ENCODE results near the gene CNTNAP5. TPM values are rescaled to one million over a fixed set of nuclear protein-coding genes. Genes with fewer than 3 reads are reported as not detected.

Gene CNTNAP5
- total and polyA plus RNA-seq, 2 of the 4 experiments (the other 2 are of a cell fraction), result not detected

DNA sequence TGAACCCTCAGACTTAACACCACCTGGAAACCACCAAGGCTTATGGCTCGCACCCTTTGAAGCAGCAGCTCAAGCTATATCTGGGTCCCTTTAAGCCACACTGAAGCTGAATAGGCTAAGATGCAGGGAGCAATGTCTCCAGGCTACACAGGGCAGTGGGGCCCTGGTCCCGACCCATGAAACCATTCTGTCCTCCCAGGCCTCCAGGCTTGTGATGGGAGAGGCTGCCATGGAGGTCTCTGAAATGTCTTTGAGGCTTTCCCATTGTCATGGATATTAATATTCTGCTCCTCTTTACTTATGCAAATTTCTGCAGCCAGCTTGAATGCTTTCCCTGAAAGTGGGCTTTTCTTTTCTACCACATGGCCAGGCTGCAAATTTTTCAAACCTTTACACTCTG lies 608.7 kb downstream of the CNTNAP5 start:
- Histone ChIP-seq H3K9me1 (ENCODE audit: insufficient read depth, low read length) (no peaks in the 10 kb centered on the region), H3K27ac (ENCODE audit: insufficient read depth, low read length) (no peak overlapping the region), H4K91ac (ENCODE audit: insufficient read depth, low read depth, low read length) (no peak overlapping the region), H3K23ac (ENCODE audit: low read depth, low read length) (no peak overlapping the region), H3K9ac (ENCODE audit: low read depth, low read length) (no peak overlapping the region), H3K4ac (ENCODE audit: low read depth, low read length) (no peak overlapping the region), H4K20me1 (ENCODE audit: insufficient read depth, low read length) (no peaks in the 10 kb centered on the region), H3K27me3 (ENCODE audit: control insufficient read depth, insufficient read depth, low read length) (no peaks in the 10 kb centered on the region), H3K14ac (replicated peaks; ENCODE audit: low read depth, low read length) (no peak overlapping the region), H4K8ac (ENCODE audit: low read depth in 2 of 2, low read length in 2 of 2) (no peak overlapping the region), H2BK5ac (ENCODE audit: low read depth, low read length, poor library complexity, severe bottlenecking) (no peak overlapping the region), H3K4me3 (ENCODE audit: insufficient read depth, low read depth, low read length) (no peak overlapping the region), H3K79me1 (ENCODE audit: low read depth in 1 of 2, low read length in 2 of 2) (no peaks in the 10 kb centered on the region), H2BK20ac (ENCODE audit: low read depth, low read length) (no peak overlapping the region), H2BK120ac (ENCODE audit: low read depth, low read length) (no peak overlapping the region), H3K9me3 (ENCODE audit: control insufficient read depth, insufficient read depth, low read length) (no peaks in the 10 kb centered on the region), H2AK5ac (ENCODE audit: low read depth, low read length) (no peak overlapping the region), H3K56ac (ENCODE audit: extremely low read depth, insufficient read depth, low read length) (no peak overlapping the region), H2AFZ (replicated peaks; ENCODE audit: low read length, poor library complexity) (no peak overlapping the region), H4K5ac (ENCODE audit: low read depth, low read length) (no peak overlapping the region), H2BK15ac (ENCODE audit: low read depth, low read length) (no peak overlapping the region), H2AK9ac (replicated peaks; ENCODE audit: low read depth, low read length, poor library complexity) (no peak overlapping the region), H3K4me1 (ENCODE audit: control insufficient read depth, insufficient read depth, low read length) (no peaks in the 10 kb centered on the region), H3K18ac (ENCODE audit: low read depth, low read length) (no peak overlapping the region), H3K4me2 (ENCODE audit: low read depth, low read length) (no peak overlapping the region), H3K36me3 (ENCODE audit: control insufficient read depth, insufficient read depth, low read length) (no peaks in the 10 kb centered on the region)
- POLR2A ChIA-PET (ENCODE audit: unreplicated experiment), result no interaction called here
- dilution Hi-C loops (cut with HindIII; ENCODE audit: low sequenced_read_pairs, unreplicated experiment), result no loop called here
- no peak for DNase-seq
- BruUV-seq (replicated peaks), result no TSS peak
- in situ Hi-C loops (cut with MboI; ENCODE audit: low sequenced_read_pairs), result no loop called here
- CTCF ChIA-PET, result no interaction called here
- ATAC-seq (ENCODE audit: low read depth), result no peak
- no CpG with 5 or more reads among the region's 2 CpGs for WGBS, 2 experiments (ENCODE audit: extremely low coverage in 2 of 2, insufficient read length in 1 of 2)
- intact Hi-C loops (cut with micrococcal nuclease), result no loop called here
- no peak for TF ChIP-seq POLR2A (IDR thresholded peaks at IDR 0.05; ENCODE audit: low read depth, low read length)
- TF ChIP-seq, protein P1, sequence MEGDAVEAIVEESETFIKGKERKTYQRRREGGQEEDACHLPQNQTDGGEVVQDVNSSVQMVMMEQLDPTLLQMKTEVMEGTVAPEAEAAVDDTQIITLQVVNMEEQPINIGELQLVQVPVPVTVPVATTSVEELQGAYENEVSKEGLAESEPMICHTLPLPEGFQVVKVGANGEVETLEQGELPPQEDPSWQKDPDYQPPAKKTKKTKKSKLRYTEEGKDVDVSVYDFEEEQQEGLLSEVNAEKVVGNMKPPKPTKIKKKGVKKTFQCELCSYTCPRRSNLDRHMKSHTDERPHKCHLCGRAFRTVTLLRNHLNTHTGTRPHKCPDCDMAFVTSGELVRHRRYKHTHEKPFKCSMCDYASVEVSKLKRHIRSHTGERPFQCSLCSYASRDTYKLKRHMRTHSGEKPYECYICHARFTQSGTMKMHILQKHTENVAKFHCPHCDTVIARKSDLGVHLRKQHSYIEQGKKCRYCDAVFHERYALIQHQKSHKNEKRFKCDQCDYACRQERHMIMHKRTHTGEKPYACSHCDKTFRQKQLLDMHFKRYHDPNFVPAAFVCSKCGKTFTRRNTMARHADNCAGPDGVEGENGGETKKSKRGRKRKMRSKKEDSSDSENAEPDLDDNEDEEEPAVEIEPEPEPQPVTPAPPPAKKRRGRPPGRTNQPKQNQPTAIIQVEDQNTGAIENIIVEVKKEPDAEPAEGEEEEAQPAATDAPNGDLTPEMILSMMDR (conservative IDR thresholded peaks at IDR 0.05; ENCODE audit: low read depth, low read length), result no peak
- TF ChIP-seq FOS (IDR thresholded peaks at IDR 0.05; ENCODE audit: low read depth, low read length), result no peak
- no peak for TF ChIP-seq CHD1 (IDR thresholded peaks at IDR 0.05; ENCODE audit: low read depth, low read length)
- no peak for TF ChIP-seq SMC3 (IDR thresholded peaks at IDR 0.05; ENCODE audit: low read depth, low read length)
- TF ChIP-seq NFE2L2 (IDR thresholded peaks at IDR 0.05; ENCODE audit: low read depth, low read length), result no peak
- no peak for TF ChIP-seq RFX5 (IDR thresholded peaks at IDR 0.05; ENCODE audit: low read depth, low read length)
- TF ChIP-seq MXI1 (IDR thresholded peaks at IDR 0.05; ENCODE audit: borderline replicate concordance, low read depth, low read length), result no peak
- no peak for TF ChIP-seq MAFK (IDR thresholded peaks at IDR 0.05; ENCODE audit: low read depth, low read length)
- TF ChIP-seq BHLHE40 (IDR thresholded peaks at IDR 0.05; ENCODE audit: low read depth, low read length), result no peak
- TF ChIP-seq USF2 (IDR thresholded peaks at IDR 0.05; ENCODE audit: low read depth, low read length), result no peak
- no peak for TF ChIP-seq RAD21 (IDR thresholded peaks at IDR 0.05; ENCODE audit: low read length)
- TF ChIP-seq MAZ (IDR thresholded peaks at IDR 0.05; ENCODE audit: borderline replicate concordance, low read depth, low read length), result no peak
- no peak for TF ChIP-seq CEBPB (IDR thresholded peaks at IDR 0.05; ENCODE audit: low read depth, low read length)
- TF ChIP-seq, protein P2, sequence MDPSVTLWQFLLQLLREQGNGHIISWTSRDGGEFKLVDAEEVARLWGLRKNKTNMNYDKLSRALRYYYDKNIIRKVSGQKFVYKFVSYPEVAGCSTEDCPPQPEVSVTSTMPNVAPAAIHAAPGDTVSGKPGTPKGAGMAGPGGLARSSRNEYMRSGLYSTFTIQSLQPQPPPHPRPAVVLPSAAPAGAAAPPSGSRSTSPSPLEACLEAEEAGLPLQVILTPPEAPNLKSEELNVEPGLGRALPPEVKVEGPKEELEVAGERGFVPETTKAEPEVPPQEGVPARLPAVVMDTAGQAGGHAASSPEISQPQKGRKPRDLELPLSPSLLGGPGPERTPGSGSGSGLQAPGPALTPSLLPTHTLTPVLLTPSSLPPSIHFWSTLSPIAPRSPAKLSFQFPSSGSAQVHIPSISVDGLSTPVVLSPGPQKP (IDR thresholded peaks at IDR 0.05; ENCODE audit: borderline replicate concordance, low read depth, low read length), result no peak
- TF ChIP-seq RCOR1 (IDR thresholded peaks at IDR 0.05; ENCODE audit: insufficient replicate concordance, low read length), result no peak

Data from IMR-90 (cell line).